Neural cell (in vitro differentiated cells): ENCODE measurements around the gene CELA3A. TPM values are rescaled to one million over a fixed set of nuclear protein-coding genes. Genes with fewer than 3 reads are reported as not detected.

Experiments
- H2AFZ ChIP-seq: fragments of 200-600, 300-800 bp; sonication (generic), shearing (Covaris generic); 2 replicates; pipeline ENCODE4 v1.6.0; 2014; ENCODE audit warnings: low read depth, mild to moderate bottlenecking, antibody characterized with exemption, low read length, moderate library complexity
- H3F3A ChIP-seq: fragments of 200-600 bp; shearing (Covaris generic); 2 replicates; pipeline ENCODE4 v1.6.1; 2016; ENCODE audit warnings: mild to moderate bottlenecking, moderate library complexity, mixed read lengths, antibody characterized with exemption, low read length; ENCODE audit not compliant: insufficient read depth, poor library complexity, severe bottlenecking
- H3K27ac ChIP-seq: fragments of 200-600, 300-800 bp; sonication (generic), shearing (Covaris generic); 2 replicates; pipeline ENCODE4 v1.5.1; 2014; ENCODE audit warnings: mild to moderate bottlenecking, low read length, moderate library complexity
- H3K27me3 ChIP-seq: fragments of 300-800, 200-600 bp; sonication (generic), shearing (Covaris generic); 2 replicates; pipeline ENCODE4 v1.6.0; 2014; ENCODE audit warnings: mild to moderate bottlenecking, low read depth, low read length, moderate library complexity; ENCODE audit not compliant: insufficient read depth
- H3K36me3 ChIP-seq: fragments of 300-800, 200-600 bp; sonication (generic), shearing (Covaris generic); 2 replicates; pipeline ENCODE4 v1.5.1; 2014; ENCODE audit warnings: mild to moderate bottlenecking, antibody characterized with exemption, low read length, moderate library complexity; ENCODE audit not compliant: insufficient read depth
- H3K4me2 ChIP-seq: fragments of 300-800, 200-600 bp; sonication (generic), shearing (Covaris generic); 2 replicates; pipeline ENCODE4 v1.6.0; 2014; ENCODE audit warnings: mild to moderate bottlenecking, low read length
- H3K4me3 ChIP-seq: fragments of 300-800, 200-600 bp; sonication (generic), shearing (Covaris generic); 2 replicates; pipeline ENCODE4 v1.5.1; 2014; ENCODE audit warnings: mild to moderate bottlenecking, low read length, moderate library complexity
- H3K79me2 ChIP-seq: fragments of 200-600 bp; shearing (Covaris generic); replicated peaks from 2 replicates; pipeline ENCODE4 v1.6.0; 2014; ENCODE audit warnings: mild to moderate bottlenecking, low read length, moderate library complexity; ENCODE audit not compliant: insufficient read depth
- H3K9ac ChIP-seq: fragments of 300-800, 200-600 bp; sonication (generic), shearing (Covaris generic); 2 replicates; pipeline ENCODE4 v1.6.1; 2016; ENCODE audit warnings: mild to moderate bottlenecking, low read length, mixed read lengths
- H3K9me2 ChIP-seq: fragments of 200-600 bp; shearing (Covaris generic); 2 replicates; pipeline ENCODE4 v1.6.1; 2016; ENCODE audit warnings: mild to moderate bottlenecking, low read length, mixed read lengths; ENCODE audit not compliant: insufficient read depth
- H3K9me3 ChIP-seq: fragments of 200-600, 300-800 bp; sonication (generic), shearing (Covaris generic); 2 replicates; pipeline ENCODE4 v1.6.1; 2016; ENCODE audit warnings: mild to moderate bottlenecking, mixed run types, low read length, moderate library complexity, mixed read lengths
- H4K20me1 ChIP-seq: fragments of 200-600 bp; shearing (Covaris generic); 2 replicates; pipeline ENCODE4 v1.6.1; 2016; ENCODE audit warnings: mild to moderate bottlenecking, mixed run types; ENCODE audit not compliant: insufficient read depth
- EP300 ChIP-seq: fragments of 450-650 bp; conservative IDR thresholded peaks from 2 replicates; pipeline ENCODE4 v1.6.1; 2014; ENCODE audit warnings: antibody characterized with exemption, mild to moderate bottlenecking, moderate library complexity; ENCODE audit not compliant: poor library complexity, severe bottlenecking
- EZH2 ChIP-seq: fragments of 200-600, 300-800 bp; shearing (Covaris generic), sonication (generic); IDR thresholded peaks from 2 replicates; pipeline ENCODE4 v1.6.1; 2014; ENCODE audit warnings: antibody characterized with exemption, low read length, borderline replicate concordance, mild to moderate bottlenecking; ENCODE audit not compliant: insufficient read depth, poor library complexity, severe bottlenecking
- MXI1 ChIP-seq: fragments of 450-650 bp; conservative IDR thresholded peaks from 2 replicates; pipeline ENCODE4 v1.6.1; 2014; ENCODE audit warnings: antibody characterized with exemption, mild to moderate bottlenecking; ENCODE audit not compliant: poor library complexity, severe bottlenecking
- POLR2AphosphoS5 ChIP-seq: IDR thresholded peaks from 2 replicates; pipeline ENCODE4 v1.6.1; 2012
- RAD21 ChIP-seq: fragments of 450-650 bp; conservative IDR thresholded peaks from 2 replicates; pipeline ENCODE4 v1.6.1; 2014; ENCODE audit warnings: antibody characterized with exemption, mild to moderate bottlenecking, moderate library complexity
- REST ChIP-seq: IDR thresholded peaks from 2 replicates; pipeline ENCODE4 v1.6.1; 2012; ENCODE audit warnings: borderline replicate concordance
- SMC3 ChIP-seq: fragments of 450-650 bp; conservative IDR thresholded peaks from 2 replicates; pipeline ENCODE4 v1.6.1; 2014; ENCODE audit warnings: antibody characterized with exemption, mild to moderate bottlenecking, moderate library complexity; ENCODE audit not compliant: poor library complexity
- TAF1 ChIP-seq: IDR thresholded peaks from 2 replicates; pipeline ENCODE4 v1.6.1; 2012; ENCODE audit warnings: low read depth
- polyA plus RNA-seq: library from polyadenylated mRNA; depleted of rRNA; stranded (reverse); fragments of >200 nt; gene quantifications from 2 replicates; pipeline ENCODE4 v1.2.3, GENCODE V29; 2014
- TF ChIP-seq, protein P1 (sequence below): fragments of 450-650 bp; IDR thresholded peaks from 2 replicates; pipeline ENCODE4 v1.5.1; 2014; ENCODE audit warnings: antibody characterized with exemption, mild to moderate bottlenecking, moderate library complexity; ENCODE audit not compliant: poor library complexity, severe bottlenecking

The CELA3A gene
- polyA plus RNA-seq, 1 donor from 2014 or later, result not detected

DNA sequence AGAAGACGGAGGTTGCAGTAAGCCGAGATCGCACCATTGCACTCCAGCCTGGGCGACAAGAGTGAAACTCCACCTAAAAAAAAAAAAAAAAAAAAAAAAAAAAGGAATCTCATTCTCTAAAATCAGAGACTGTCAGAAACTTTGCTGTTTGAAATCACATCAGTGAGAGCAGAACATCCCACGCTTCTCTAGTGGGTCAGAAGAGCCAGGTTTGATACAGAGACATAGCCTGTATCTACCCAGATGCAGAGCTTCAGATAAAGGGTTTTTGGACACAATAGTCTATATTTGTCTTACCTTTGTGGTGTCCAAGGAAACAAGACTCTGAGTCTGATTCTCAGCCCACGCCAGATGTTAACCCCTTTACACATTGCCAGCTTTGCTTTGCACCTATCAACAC lies 19.6 kb downstream of the CELA3A start:
- Histone ChIP-seq H3K36me3 (no peaks in the 10 kb centered on the region), H2AFZ (no peak overlapping the region), H3K27ac (no peak overlapping the region), H3K4me2 (no peak overlapping the region), H3K9me3 (no peaks in the 10 kb centered on the region), H4K20me1 (no peaks in the 10 kb centered on the region), H3F3A (no peaks in the 10 kb centered on the region), H3K27me3 (no peaks in the 10 kb centered on the region), H3K9ac (no peak overlapping the region), H3K9me2 (no peaks in the 10 kb centered on the region), H3K4me3 (no peak overlapping the region), H3K79me2 (peaks cover 4% of the 10 kb centered on the region)
- TF ChIP-seq SMC3 (no peak), POLR2AphosphoS5 (no peak), MXI1 (no peak), REST (no peak), EZH2 (no peak), EP300 (no peak), TAF1 (no peak), RAD21 (no peak)
- TF ChIP-seq, protein P1, sequence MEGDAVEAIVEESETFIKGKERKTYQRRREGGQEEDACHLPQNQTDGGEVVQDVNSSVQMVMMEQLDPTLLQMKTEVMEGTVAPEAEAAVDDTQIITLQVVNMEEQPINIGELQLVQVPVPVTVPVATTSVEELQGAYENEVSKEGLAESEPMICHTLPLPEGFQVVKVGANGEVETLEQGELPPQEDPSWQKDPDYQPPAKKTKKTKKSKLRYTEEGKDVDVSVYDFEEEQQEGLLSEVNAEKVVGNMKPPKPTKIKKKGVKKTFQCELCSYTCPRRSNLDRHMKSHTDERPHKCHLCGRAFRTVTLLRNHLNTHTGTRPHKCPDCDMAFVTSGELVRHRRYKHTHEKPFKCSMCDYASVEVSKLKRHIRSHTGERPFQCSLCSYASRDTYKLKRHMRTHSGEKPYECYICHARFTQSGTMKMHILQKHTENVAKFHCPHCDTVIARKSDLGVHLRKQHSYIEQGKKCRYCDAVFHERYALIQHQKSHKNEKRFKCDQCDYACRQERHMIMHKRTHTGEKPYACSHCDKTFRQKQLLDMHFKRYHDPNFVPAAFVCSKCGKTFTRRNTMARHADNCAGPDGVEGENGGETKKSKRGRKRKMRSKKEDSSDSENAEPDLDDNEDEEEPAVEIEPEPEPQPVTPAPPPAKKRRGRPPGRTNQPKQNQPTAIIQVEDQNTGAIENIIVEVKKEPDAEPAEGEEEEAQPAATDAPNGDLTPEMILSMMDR, result no peak

DNA sequence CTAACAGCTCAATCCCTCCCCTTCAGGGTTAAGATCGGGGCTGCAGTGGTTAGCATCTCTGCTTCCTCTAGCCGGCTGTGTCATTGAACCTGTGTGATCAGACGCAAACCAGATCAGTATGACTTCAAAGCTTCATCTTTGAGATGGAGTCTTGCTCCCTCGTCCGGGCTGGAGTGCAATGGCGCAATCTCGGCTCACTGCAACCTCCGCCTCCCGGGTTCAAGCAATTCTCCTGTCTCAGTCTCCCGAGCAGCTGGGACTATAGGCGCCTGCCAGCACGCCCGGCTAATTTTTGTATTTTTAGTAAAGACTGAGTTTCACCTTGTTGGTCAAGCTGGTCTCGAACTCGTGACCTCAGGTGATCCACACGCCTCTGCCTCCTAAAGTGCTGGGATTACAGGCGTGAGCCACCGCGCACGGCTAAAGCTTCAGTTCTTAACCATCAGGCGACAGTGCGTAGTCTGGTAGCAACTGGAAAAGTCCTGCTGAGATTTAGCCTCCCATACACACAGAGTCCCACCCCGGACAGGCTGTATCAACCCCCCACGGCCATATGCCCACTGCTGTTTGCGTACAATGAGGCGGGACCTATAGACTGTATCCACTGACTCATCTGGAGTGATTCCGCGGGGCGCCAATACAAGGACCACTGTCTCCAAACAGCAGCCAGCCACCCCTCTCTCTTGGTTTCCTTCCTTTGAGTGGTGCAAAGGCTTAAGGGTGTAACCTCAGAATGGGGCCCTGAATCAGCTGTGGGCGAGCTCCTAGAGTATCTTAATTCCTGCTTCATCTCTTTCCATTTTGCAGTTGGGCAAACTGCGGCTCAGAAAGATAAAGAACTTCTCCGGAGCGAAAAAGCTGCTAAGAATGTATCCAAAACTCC lies 23.3 kb downstream of the CELA3A start:
- Histone ChIP-seq H3K27ac (peak overlapping the region; percentile 82), H3K4me3 (peak overlapping the region; percentile 85), H3F3A (no peaks in the 10 kb centered on the region), H3K9ac (peak overlapping the region; percentile 40), H3K79me2 (peaks cover 8% of the 10 kb centered on the region), H3K36me3 (no peaks in the 10 kb centered on the region), H3K9me2 (no peaks in the 10 kb centered on the region), H3K9me3 (no peaks in the 10 kb centered on the region), H3K27me3 (no peaks in the 10 kb centered on the region), H2AFZ (peak overlapping the region; percentile 72), H4K20me1 (no peaks in the 10 kb centered on the region), H3K4me2 (peak overlapping the region; percentile 84)
- TF ChIP-seq POLR2AphosphoS5 (no peak), RAD21 (no peak), EP300 (no peak), EZH2 (no peak), SMC3 (no peak), TAF1 (no peak), MXI1 (no peak), REST (no peak)
- TF ChIP-seq, protein P1, result no peak
